Measurements from ENCODE around the gene TSPAN19. TPM values are rescaled to one million over a fixed set of nuclear protein-coding genes. Genes with fewer than 3 reads are reported as not detected.
A peak's percentile ranks its signal among the peaks of the same experiment; 100 is the strongest.

Gene TSPAN19
- total and polyA plus RNA-seq, 2 of the 8 experiments (the other 6 are each of a cell fraction or from before 2014, with no cell fraction given), result 0.09 TPM; not detected in 1

DNA sequence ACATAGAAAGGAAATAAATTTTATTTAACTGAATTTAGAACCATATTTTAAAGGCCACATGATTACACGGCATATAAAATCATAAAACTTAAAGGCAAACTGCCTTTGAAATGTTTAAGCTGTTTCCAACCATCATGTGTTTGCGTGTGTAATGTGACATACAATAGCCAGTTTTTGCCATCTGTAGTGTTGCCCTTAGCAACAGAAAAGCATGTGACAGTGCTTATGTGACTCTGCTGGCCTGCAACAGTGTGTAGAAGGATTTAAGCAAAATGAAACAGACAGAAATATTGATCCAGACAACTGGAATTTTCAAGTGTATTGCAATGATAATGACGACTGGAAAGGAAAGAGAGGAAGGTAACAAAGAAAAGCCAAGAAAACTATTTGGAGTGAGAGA, 49.5 kb downstream of the TSPAN19 start:
- Histone ChIP-seq H4K20me1 (replicated peaks in 1 of 2; ENCODE audit: control insufficient read depth in 1 of 2, insufficient read depth in 2 of 2, low read length in 2 of 2) (no peaks in the 10 kb centered on the region), H3K36me3 (ENCODE audit: control insufficient read depth in 2 of 4, insufficient read depth in 4 of 4, low read length in 3 of 4) (no peaks in the 10 kb centered on the region), H2BK5ac (ENCODE audit: low read depth, low read length) (no peak overlapping the region), H4K91ac (replicated peaks; ENCODE audit: insufficient read length, low read length) (no peak overlapping the region), H2BK20ac (ENCODE audit: low read length) (no peak overlapping the region), H3K27ac (ENCODE audit: low read depth, low read length) (no peak overlapping the region), H2BK15ac (ENCODE audit: low read length) (no peak overlapping the region), H2AFZ (ENCODE audit: low read length) (no peak overlapping the region), H3K4me3 (ENCODE audit: extremely low read depth in 1 of 4, insufficient read depth in 2 of 4, low read depth in 3 of 4, low read length in 4 of 4) (no peak overlapping the region), H3K9ac (replicated peaks in 1 of 4; ENCODE audit: extremely low read depth in 1 of 4, low read depth in 3 of 4, low read length in 3 of 4) (no peak overlapping the region), H3K18ac (ENCODE audit: extremely low read depth, low read length) (no peak overlapping the region), H4K5ac (ENCODE audit: insufficient read length, low read depth, low read length) (no peak overlapping the region), H3K79me1 (ENCODE audit: low read depth, low read length) (no peaks in the 10 kb centered on the region), H3K4ac (replicated peaks; ENCODE audit: insufficient read length, low read depth, low read length) (no peak overlapping the region), H3K23me2 (ENCODE audit: low read depth, low read length) (no peaks in the 10 kb centered on the region), H3K14ac (ENCODE audit: insufficient read length) (no peak overlapping the region), H3K4me1 (replicated peaks in 1 of 4; ENCODE audit: control insufficient read depth in 3 of 4, insufficient read depth in 4 of 4, low read length in 3 of 4) (peaks cover 0 to 3% (median 1%) of the 10 kb centered on the region in 4 experiments; a peak in 2 of 7 replicates), H2BK120ac (replicated peaks; ENCODE audit: low read depth, low read length) (no peak overlapping the region), H3K9me3 (ENCODE audit: insufficient read depth in 2 of 2, low read depth in 1 of 2, low read length in 1 of 2) (no peaks in the 10 kb centered on the region), H3K4me2 (ENCODE audit: insufficient read depth in 1 of 2, low read depth in 2 of 2, low read length in 2 of 2) (no peak overlapping the region), H3K23ac (ENCODE audit: insufficient read length) (no peak overlapping the region), H2AK5ac (ENCODE audit: low read depth, low read length) (no peak overlapping the region; the same call in 1 of the 2 replicates), H3K79me2 (ENCODE audit: control insufficient read depth in 1 of 2, insufficient read depth in 2 of 2, low read length in 2 of 2) (no peaks in the 10 kb centered on the region), H2BK12ac (ENCODE audit: low read depth, low read length) (no peak overlapping the region), H4K8ac (ENCODE audit: extremely low read depth, insufficient read depth, low read length) (no peak overlapping the region), H3K27me3 (replicated peaks in 1 of 4; ENCODE audit: control insufficient read depth in 3 of 4, extremely low read depth in 1 of 4, insufficient read depth in 3 of 4, low read length in 3 of 4) (peaks cover 0 to 1% (median 0%) of the 10 kb centered on the region in 4 experiments; a peak in 1 of 7 replicates), H3K56ac (replicated peaks; ENCODE audit: insufficient read length, low read depth, low read length) (no peak overlapping the region)
- TF ChIP-seq NRF1 (IDR thresholded peaks at IDR 0.05; ENCODE audit: low read depth, low read length), result 0 out of 2 replicates have a peak, but pooled peaks have one; percentile 9
- no peak for TF ChIP-seq CHD2 (IDR thresholded peaks at IDR 0.05; ENCODE audit: low read length)
- no peak for DNase-seq (ENCODE audit: low read depth in 1 of 2, low spot score in 2 of 2)
- ChIA-PET CTCF (ENCODE audit: partially characterized antibody) (interaction anchor here (0.7 to 1.0 kb wide), 2 partner anchors 42 to 112 kb away, joined by 3 read pairs; no protein-coding TSS in a partner anchor), POLR2A (ENCODE audit: partially characterized antibody) (no interaction called here)
- FAIRE-seq, result no peak
- 83% methylated on average over 3 of the region's 3 CpGs; no CpG with 5 or more reads in 1 of the 2 experiments for WGBS, 2 experiments (ENCODE audit: extremely low coverage in 1 of 2, insufficient coverage in 1 of 2, insufficient read length in 1 of 2, insufficient replicate concordance in 2 of 2, low coverage in 1 of 2, low lambda C conversion rate in 2 of 2, missing lambda C conversion rate in 1 of 2)

Measured in H1 (cell line).